GM23338 (cell line): Measurements from ENCODE around the gene TMEM150C. TPM values are rescaled to one million over a fixed set of nuclear protein-coding genes. Genes with fewer than 3 reads are reported as not detected.

ENCODE experiments used
- ATAC-seq: fragments of 200-7000 bp; cut with Tn5 transposase; 3 replicates; pipeline ENCODE4 v1.9.1; 2020
- DNase-seq: peaks from one replicate; pipeline ENCODE4 v3.0.0-alpha.2; 2015; ENCODE audit warnings: low spot score
- H2AFZ ChIP-seq: fragments of 200-600 bp; sonication (generic); 2 replicates; pipeline ENCODE4 v1.8.0; 2016; ENCODE audit warnings: antibody characterized with exemption, mild to moderate bottlenecking, moderate library complexity
- H3F3A ChIP-seq: fragments of 200-600 bp; sonication (generic); replicated peaks from 2 replicates; pipeline ENCODE4 v1.8.0; 2017; ENCODE audit warnings: antibody characterized with exemption, mixed run types, low read depth
- H3K27ac ChIP-seq: fragments of 200-600 bp; sonication (generic); 2 replicates; pipeline ENCODE4 v1.6.1; 2016; ENCODE audit warnings: low read depth
- H3K27me3 ChIP-seq: fragments of 200-600 bp; sonication (generic); 2 replicates; pipeline ENCODE4 v1.8.0; 2016; ENCODE audit warnings: mild to moderate bottlenecking, mixed run types, moderate library complexity; ENCODE audit not compliant: insufficient read depth
- H3K36me3 ChIP-seq: fragments of 200-600 bp; sonication (generic); 2 replicates; pipeline ENCODE4 v1.8.0; 2016; ENCODE audit warnings: mild to moderate bottlenecking; ENCODE audit not compliant: insufficient read depth
- H3K4me1 ChIP-seq: fragments of 200-600 bp; sonication (generic); 2 replicates; pipeline ENCODE4 v1.8.0; 2016; ENCODE audit warnings: mild to moderate bottlenecking, moderate library complexity; ENCODE audit not compliant: insufficient read depth
- H3K4me2 ChIP-seq: fragments of 200-600 bp; sonication (generic); 2 replicates; pipeline ENCODE4 v1.7.1; 2017; ENCODE audit warnings: mixed run types
- H3K4me3 ChIP-seq: fragments of 200-600 bp; sonication (generic); 2 replicates; pipeline ENCODE4 v1.6.1; 2016; ENCODE audit warnings: mixed run types
- H3K79me2 ChIP-seq: fragments of 200-600 bp; sonication (generic); replicated peaks from 2 replicates; pipeline ENCODE4 v1.8.0; 2017; ENCODE audit warnings: mild to moderate bottlenecking; ENCODE audit not compliant: insufficient read depth
- H3K9me2 ChIP-seq: fragments of 200-600 bp; sonication (generic); 2 replicates; pipeline ENCODE4 v1.8.0; 2017; ENCODE audit not compliant: insufficient read depth
- H4K20me1 ChIP-seq: fragments of 200-600 bp; sonication (generic); replicated peaks from 2 replicates; pipeline ENCODE4 v1.8.0; 2017; ENCODE audit warnings: mild to moderate bottlenecking; ENCODE audit not compliant: insufficient read depth
- H3K27ac Mint-ChIP-seq: 2 replicates; pipeline ENCODE4 v1.8.0; 2020; ENCODE audit warnings: inconsistent platforms, mild to moderate bottlenecking, moderate library complexity, mixed read lengths
- H3K27me3 Mint-ChIP-seq: 3 replicates; pipeline ENCODE4 v1.8.0; 2022; ENCODE audit warnings: low read depth, mild to moderate bottlenecking, moderate library complexity, mixed read lengths, inconsistent platforms; ENCODE audit not compliant: insufficient read depth, poor library complexity
- H3K36me3 Mint-ChIP-seq: 3 replicates; pipeline ENCODE4 v1.8.0; 2021; ENCODE audit warnings: low read depth, mild to moderate bottlenecking, inconsistent platforms, moderate library complexity, mixed read lengths
- H3K4me1 Mint-ChIP-seq: 3 replicates; pipeline ENCODE4 v1.8.0; 2020; ENCODE audit warnings: mild to moderate bottlenecking, inconsistent platforms, mixed read lengths
- H3K4me3 Mint-ChIP-seq: 3 replicates; pipeline ENCODE4 v1.8.0; 2021; ENCODE audit warnings: moderate library complexity, mild to moderate bottlenecking, inconsistent platforms, mixed read lengths
- H3K9me3 Mint-ChIP-seq: 3 replicates; pipeline ENCODE4 v1.8.0; 2020; ENCODE audit warnings: moderate library complexity, mild to moderate bottlenecking, inconsistent platforms, mixed read lengths
- CTCF ChIP-seq, 2 experiments: fragments of 200-600 bp in 1 of 2; sonication (generic) in 1 of 2; conservative IDR thresholded peaks; 2 replicates each; pipeline versions ENCODE4 v1.5.1 to v1.6.1; 2016 to 2017; ENCODE audit warnings: antibody characterized with exemption in 2 of 2, low read depth in 2 of 2, mild to moderate bottlenecking in 2 of 2, moderate library complexity in 1 of 2
- STAT1 ChIP-seq: IDR thresholded peaks from one replicate; pipeline ENCODE4 v1.6.1; 2016; ENCODE audit warnings: antibody characterized with exemption; ENCODE audit not compliant: unreplicated experiment
- polyA plus RNA-seq: library from polyadenylated mRNA; unstranded; fragments of >200 nt; fragmentation: Nextera tagmentation; extraction: Ambion mirVana; gene quantifications from 2 replicates; pipeline ENCODE4 v1.2.1, GENCODE V29; 2016
- total RNA-seq: library from RNA; depleted of rRNA; stranded (reverse); fragments of >200 nt; shearing (Covaris generic); gene quantifications from 2 replicates; pipeline ENCODE4 v1.2.3, GENCODE V29; 2014
- TF ChIP-seq, protein P1 (sequence below): fragments of 250-450 bp; sonication (Bioruptor Pico); IDR thresholded peaks from 2 replicates; pipeline ENCODE4 v1.5.0; 2020; ENCODE audit warnings: mild to moderate bottlenecking, moderate library complexity

TMEM150C gene
- total and polyA plus RNA-seq, 2 experiments from 2014 or later: 1.7 to 4.0 TPM

DNA sequence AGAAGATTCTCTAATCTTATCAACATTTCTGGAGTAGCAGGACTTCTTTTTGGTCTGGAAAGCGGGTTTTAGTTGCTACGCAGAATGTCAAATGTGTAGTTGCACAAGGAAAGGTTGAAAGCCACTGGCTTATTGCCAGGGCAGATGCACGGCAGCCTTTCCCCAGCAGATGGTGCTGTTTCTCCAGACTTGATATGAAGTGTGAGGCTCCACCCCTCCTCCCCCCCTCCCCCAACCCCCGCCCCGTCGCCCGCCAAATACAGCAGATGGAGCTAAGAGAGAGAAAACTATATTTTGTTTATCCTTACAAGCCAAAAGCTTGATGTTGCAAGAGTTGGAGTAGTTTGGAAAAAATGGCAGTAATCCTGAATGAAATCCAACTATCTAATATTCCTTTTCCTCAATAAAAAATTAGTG lies 99.4 kb downstream of the TMEM150C start:
- Histone ChIP-seq H2AFZ (no peak overlapping the region), H3K4me3 (no peak overlapping the region), H4K20me1 (peaks cover 12% of the 10 kb centered on the region), H3K27ac (peak overlapping the region; percentile 71; the same call in 1 of the 2 replicates), H3K9me2 (no peaks in the 10 kb centered on the region), H3K27me3 (no peaks in the 10 kb centered on the region), H3K36me3 (peaks cover 20% of the 10 kb centered on the region), H3F3A (peaks cover 7% of the 10 kb centered on the region; the same call in 1 of the 2 replicates), H3K79me2 (0 out of 2 replicates have a peak, but pooled peaks cover under 1% of the 10 kb centered on the region), H3K4me2 (no peak overlapping the region), H3K4me1 (no peaks in the 10 kb centered on the region)
- Mint-ChIP-seq H3K36me3 (peaks cover 49% of the 10 kb centered on the region), H3K9me3 (no peaks in the 10 kb centered on the region; the same call in 2 of the 3 replicates), H3K27ac (no peak overlapping the region), H3K4me3 (no peak overlapping the region), H3K4me1 (no peaks in the 10 kb centered on the region), H3K27me3 (peaks cover 7% of the 10 kb centered on the region)
- DNase-seq (peak; percentile 92), ATAC-seq (peak; percentile 92)
- TF ChIP-seq, protein P1, sequence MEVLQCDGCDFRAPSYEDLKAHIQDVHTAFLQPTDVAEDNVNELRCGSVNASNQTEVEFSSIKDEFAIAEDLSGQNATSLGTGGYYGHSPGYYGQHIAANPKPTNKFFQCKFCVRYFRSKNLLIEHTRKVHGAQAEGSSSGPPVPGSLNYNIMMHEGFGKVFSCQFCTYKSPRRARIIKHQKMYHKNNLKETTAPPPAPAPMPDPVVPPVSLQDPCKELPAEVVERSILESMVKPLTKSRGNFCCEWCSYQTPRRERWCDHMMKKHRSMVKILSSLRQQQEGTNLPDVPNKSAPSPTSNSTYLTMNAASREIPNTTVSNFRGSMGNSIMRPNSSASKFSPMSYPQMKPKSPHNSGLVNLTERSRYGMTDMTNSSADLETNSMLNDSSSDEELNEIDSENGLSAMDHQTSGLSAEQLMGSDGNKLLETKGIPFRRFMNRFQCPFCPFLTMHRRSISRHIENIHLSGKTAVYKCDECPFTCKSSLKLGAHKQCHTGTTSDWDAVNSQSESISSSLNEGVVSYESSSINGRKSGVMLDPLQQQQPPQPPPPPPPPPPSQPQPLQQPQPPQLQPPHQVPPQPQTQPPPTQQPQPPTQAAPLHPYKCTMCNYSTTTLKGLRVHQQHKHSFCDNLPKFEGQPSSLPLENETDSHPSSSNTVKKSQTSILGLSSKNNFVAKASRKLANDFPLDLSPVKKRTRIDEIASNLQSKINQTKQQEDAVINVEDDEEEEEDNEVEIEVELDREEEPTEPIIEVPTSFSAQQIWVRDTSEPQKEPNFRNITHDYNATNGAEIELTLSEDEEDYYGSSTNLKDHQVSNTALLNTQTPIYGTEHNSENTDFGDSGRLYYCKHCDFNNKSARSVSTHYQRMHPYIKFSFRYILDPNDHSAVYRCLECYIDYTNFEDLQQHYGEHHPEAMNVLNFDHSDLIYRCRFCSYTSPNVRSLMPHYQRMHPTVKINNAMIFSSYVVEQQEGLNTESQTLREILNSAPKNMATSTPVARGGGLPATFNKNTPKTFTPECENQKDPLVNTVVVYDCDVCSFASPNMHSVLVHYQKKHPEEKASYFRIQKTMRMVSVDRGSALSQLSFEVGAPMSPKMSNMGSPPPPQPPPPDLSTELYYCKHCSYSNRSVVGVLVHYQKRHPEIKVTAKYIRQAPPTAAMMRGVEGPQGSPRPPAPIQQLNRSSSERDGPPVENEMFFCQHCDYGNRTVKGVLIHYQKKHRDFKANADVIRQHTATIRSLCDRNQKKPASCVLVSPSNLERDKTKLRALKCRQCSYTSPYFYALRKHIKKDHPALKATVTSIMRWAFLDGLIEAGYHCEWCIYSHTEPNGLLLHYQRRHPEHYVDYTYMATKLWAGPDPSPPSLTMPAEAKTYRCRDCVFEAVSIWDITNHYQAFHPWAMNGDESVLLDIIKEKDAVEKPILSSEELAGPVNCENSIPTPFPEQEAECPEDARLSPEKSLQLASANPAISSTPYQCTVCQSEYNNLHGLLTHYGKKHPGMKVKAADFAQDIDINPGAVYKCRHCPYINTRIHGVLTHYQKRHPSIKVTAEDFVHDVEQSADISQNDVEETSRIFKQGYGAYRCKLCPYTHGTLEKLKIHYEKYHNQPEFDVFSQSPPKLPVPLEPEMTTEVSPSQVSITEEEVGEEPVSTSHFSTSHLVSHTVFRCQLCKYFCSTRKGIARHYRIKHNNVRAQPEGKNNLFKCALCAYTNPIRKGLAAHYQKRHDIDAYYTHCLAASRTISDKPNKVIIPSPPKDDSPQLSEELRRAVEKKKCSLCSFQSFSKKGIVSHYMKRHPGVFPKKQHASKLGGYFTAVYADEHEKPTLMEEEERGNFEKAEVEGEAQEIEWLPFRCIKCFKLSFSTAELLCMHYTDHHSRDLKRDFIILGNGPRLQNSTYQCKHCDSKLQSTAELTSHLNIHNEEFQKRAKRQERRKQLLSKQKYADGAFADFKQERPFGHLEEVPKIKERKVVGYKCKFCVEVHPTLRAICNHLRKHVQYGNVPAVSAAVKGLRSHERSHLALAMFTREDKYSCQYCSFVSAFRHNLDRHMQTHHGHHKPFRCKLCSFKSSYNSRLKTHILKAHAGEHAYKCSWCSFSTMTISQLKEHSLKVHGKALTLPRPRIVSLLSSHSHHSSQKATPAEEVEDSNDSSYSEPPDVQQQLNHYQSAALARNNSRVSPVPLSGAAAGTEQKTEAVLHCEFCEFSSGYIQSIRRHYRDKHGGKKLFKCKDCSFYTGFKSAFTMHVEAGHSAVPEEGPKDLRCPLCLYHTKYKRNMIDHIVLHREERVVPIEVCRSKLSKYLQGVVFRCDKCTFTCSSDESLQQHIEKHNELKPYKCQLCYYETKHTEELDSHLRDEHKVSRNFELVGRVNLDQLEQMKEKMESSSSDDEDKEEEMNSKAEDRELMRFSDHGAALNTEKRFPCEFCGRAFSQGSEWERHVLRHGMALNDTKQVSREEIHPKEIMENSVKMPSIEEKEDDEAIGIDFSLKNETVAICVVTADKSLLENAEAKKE (CRISPR knock-in tag): no peak
- peak; percentile 53 to 83 for TF ChIP-seq CTCF (conservative IDR thresholded peaks at IDR 0.05; ENCODE audit: low read depth in 2 of 2)

GRCh38 chr4:82461710-82462109 lies 100.1 kb downstream of the TMEM150C start:
- no peaks in the 10 kb centered on the region for H3K9me2 ChIP-seq
- H2AFZ ChIP-seq: no peak overlapping the region
- H4K20me1 ChIP-seq: peaks cover 14% of the 10 kb centered on the region
- no peak overlapping the region for H3K4me2 ChIP-seq
- ATAC-seq (no peak), DNase-seq (no peak)
- H3K36me3 ChIP-seq: peaks cover 26% of the 10 kb centered on the region
- Mint-ChIP-seq H3K9me3 (no peaks in the 10 kb centered on the region; the same call in 2 of the 3 replicates), H3K27ac (no peak overlapping the region), H3K4me3 (no peak overlapping the region), H3K27me3 (peaks cover 7% of the 10 kb centered on the region), H3K36me3 (peaks cover 57% of the 10 kb centered on the region), H3K4me1 (no peaks in the 10 kb centered on the region)
- no peaks in the 10 kb centered on the region for H3K27me3 ChIP-seq
- H3K4me1 ChIP-seq: no peaks in the 10 kb centered on the region
- H3F3A ChIP-seq: peaks cover 7% of the 10 kb centered on the region; the same call in 1 of the 2 replicates
- H3K79me2 ChIP-seq: 0 out of 2 replicates have a peak, but pooled peaks cover 2% of the 10 kb centered on the region
- no peak overlapping the region for H3K4me3 ChIP-seq
- H3K27ac ChIP-seq: peak overlapping the region; percentile 71; the same call in 1 of the 2 replicates
- TF ChIP-seq STAT1 (no peak), CTCF (conservative IDR thresholded peaks at IDR 0.05; ENCODE audit: low read depth in 2 of 2) (no peak)
